ENCODE measurements around the gene FTCD.

DNA sequence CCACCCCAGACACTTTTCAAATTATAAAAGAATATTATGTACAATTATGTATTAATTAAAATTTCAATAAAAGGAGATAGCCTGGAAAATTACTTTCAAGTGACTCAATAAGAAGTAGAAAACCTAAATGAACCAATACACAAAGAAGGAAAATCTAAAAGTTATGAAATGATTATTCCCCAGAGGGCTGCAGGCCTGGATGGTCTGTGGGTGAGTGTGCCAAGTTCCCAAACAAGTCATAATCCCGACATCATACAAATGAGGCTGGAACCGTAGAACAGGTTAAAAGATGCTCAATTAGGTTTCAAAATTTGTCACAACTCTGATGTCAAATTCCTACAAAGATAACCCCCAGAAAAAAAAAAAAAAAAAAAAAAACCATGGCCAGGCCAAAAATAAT is 16.2 kb upstream of the FTCD start:
- TF ChIP-seq, protein P1, sequence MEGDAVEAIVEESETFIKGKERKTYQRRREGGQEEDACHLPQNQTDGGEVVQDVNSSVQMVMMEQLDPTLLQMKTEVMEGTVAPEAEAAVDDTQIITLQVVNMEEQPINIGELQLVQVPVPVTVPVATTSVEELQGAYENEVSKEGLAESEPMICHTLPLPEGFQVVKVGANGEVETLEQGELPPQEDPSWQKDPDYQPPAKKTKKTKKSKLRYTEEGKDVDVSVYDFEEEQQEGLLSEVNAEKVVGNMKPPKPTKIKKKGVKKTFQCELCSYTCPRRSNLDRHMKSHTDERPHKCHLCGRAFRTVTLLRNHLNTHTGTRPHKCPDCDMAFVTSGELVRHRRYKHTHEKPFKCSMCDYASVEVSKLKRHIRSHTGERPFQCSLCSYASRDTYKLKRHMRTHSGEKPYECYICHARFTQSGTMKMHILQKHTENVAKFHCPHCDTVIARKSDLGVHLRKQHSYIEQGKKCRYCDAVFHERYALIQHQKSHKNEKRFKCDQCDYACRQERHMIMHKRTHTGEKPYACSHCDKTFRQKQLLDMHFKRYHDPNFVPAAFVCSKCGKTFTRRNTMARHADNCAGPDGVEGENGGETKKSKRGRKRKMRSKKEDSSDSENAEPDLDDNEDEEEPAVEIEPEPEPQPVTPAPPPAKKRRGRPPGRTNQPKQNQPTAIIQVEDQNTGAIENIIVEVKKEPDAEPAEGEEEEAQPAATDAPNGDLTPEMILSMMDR (IDR thresholded peaks at IDR 0.05) = no peak
- no peak for TF ChIP-seq POLR2A (IDR thresholded peaks at IDR 0.05)

Measured in adrenal gland (tissue), 5 donors.